HepG2 (cell line): ENCODE data around the gene EEF1AKMT4. TPM values are rescaled to one million over a fixed set of nuclear protein-coding genes. Genes with fewer than 3 reads are reported as not detected.

Source experiments
- DMAP1 ChIP-seq: IDR thresholded peaks from 2 replicates; pipeline ENCODE4 v1.6.1; 2016
- ETV6 ChIP-seq: sonication (generic); formaldehyde crosslinking; conservative IDR thresholded peaks from 2 replicates; pipeline ENCODE4 v1.4.0; 2020; ENCODE audit warnings: missing genetic modification reagents
- FOXA3 ChIP-seq: IDR thresholded peaks from 2 replicates; pipeline ENCODE4 v1.6.1; 2016; ENCODE audit warnings: missing genetic modification reagents, missing compliant biosample characterization
- IRF9 ChIP-seq: sonication (generic); formaldehyde crosslinking; IDR thresholded peaks from 2 replicates; pipeline ENCODE4 v1.8.0; 2022; ENCODE audit warnings: missing genetic modification reagents, mild to moderate bottlenecking, borderline replicate concordance
- MED8 ChIP-seq: sonication (generic); formaldehyde crosslinking; IDR thresholded peaks from 2 replicates; pipeline ENCODE4 v1.8.1; 2023; ENCODE audit warnings: mild to moderate bottlenecking, missing genetic modification reagents; ENCODE audit not compliant: insufficient replicate concordance
- PAF1 ChIP-seq: IDR thresholded peaks from 2 replicates; pipeline ENCODE4 v1.6.1; 2016; ENCODE audit warnings: missing genetic modification reagents, missing compliant biosample characterization
- PHF21A ChIP-seq: sonication (generic); formaldehyde crosslinking; IDR thresholded peaks from 2 replicates; pipeline ENCODE4 v1.5.0; 2020; ENCODE audit warnings: mild to moderate bottlenecking, missing genetic modification reagents
- PHF5A ChIP-seq: IDR thresholded peaks from one replicate; pipeline ENCODE4 v1.6.1; 2018; ENCODE audit warnings: low read depth, missing genetic modification reagents; ENCODE audit not compliant: unreplicated experiment
- RFX5 ChIP-seq: IDR thresholded peaks from 2 replicates; pipeline ENCODE4 v1.6.1; 2011; ENCODE audit warnings: low read depth, low read length, improper control_type of control experiment
- SMARCE1 ChIP-seq: fragments of 450-650 bp; IDR thresholded peaks from 2 replicates; pipeline ENCODE4 v1.6.1; 2017; ENCODE audit warnings: borderline replicate concordance
- SP2 ChIP-seq: sonication (generic); formaldehyde crosslinking; IDR thresholded peaks from 2 replicates; pipeline ENCODE4 v1.5.1; 2020; ENCODE audit warnings: mild to moderate bottlenecking, missing genetic modification reagents
- TEF ChIP-seq: sonication (generic); formaldehyde crosslinking; IDR thresholded peaks from 2 replicates; pipeline ENCODE4 v1.5.0; 2020; ENCODE audit warnings: missing genetic modification reagents
- XRCC5 ChIP-seq: fragments of 200-400 bp; formaldehyde crosslinking; optimal IDR thresholded peaks from 2 replicates; pipeline ENCODE3; 2017; ENCODE audit warnings: mild to moderate bottlenecking, low read length
- ZC3H13 ChIP-seq: sonication (generic); formaldehyde crosslinking; IDR thresholded peaks from 2 replicates; pipeline ENCODE4 v1.8.1; 2023; ENCODE audit warnings: mild to moderate bottlenecking, missing genetic modification reagents, moderate library complexity
- ZNF205 ChIP-seq: IDR thresholded peaks from 2 replicates; pipeline ENCODE4 v1.6.1; 2018; ENCODE audit warnings: missing biosample characterization, missing genetic modification reagents
- ZNF207 ChIP-seq: fragments of 450-650 bp; IDR thresholded peaks from 2 replicates; pipeline ENCODE4 v1.6.1; 2016; ENCODE audit warnings: antibody characterized with exemption, borderline replicate concordance
- ZNF235 ChIP-seq: sonication (generic); formaldehyde crosslinking; IDR thresholded peaks from 2 replicates; pipeline ENCODE4 v1.8.1; 2023; ENCODE audit warnings: mild to moderate bottlenecking, missing genetic modification reagents, borderline replicate concordance
- ZNF292 ChIP-seq: sonication (generic); formaldehyde crosslinking; IDR thresholded peaks from 2 replicates; pipeline ENCODE4 v1.8.1; 2022; ENCODE audit warnings: mild to moderate bottlenecking, low read depth, missing genetic modification reagents, borderline replicate concordance
- ZNF549 ChIP-seq: sonication (generic); formaldehyde crosslinking; IDR thresholded peaks from 2 replicates; pipeline ENCODE4 v1.5.0; 2020; ENCODE audit warnings: missing genetic modification reagents
- ZNF607 ChIP-seq: sonication (generic); formaldehyde crosslinking; IDR thresholded peaks from 2 replicates; pipeline ENCODE4 v1.5.1; 2020; ENCODE audit warnings: missing genetic modification reagents, mild to moderate bottlenecking, borderline replicate concordance
- ZNF713 ChIP-seq: sonication (generic); formaldehyde crosslinking; IDR thresholded peaks from 2 replicates; pipeline ENCODE4 v1.4.0; 2020; ENCODE audit warnings: mild to moderate bottlenecking, missing genetic modification reagents
- ZNF724P ChIP-seq: sonication (generic); formaldehyde crosslinking; IDR thresholded peaks from 2 replicates; pipeline ENCODE4 v1.8.0; 2022; ENCODE audit warnings: missing genetic modification reagents, borderline replicate concordance
- polyA plus RNA-seq, 8 experiments: library from polyadenylated mRNA; depleted of rRNA in 3 of 8; stranded (reverse) in 7 of 8; unstranded in 1 of 8; fragments of >200 nt; fragmentation: Illumina TruSeq in 4 of 8; extraction: Trizol in 4 of 8; gene quantifications; 2 replicates each; pipeline versions ENCODE4 v1.2.1 to v1.2.3, GENCODE V29; 2011 to 2016; ENCODE audit warnings: low read depth in 4 of 8, missing spikeins in 1 of 8, mixed read lengths in 1 of 8; ENCODE audit not compliant: insufficient read depth in 1 of 8
- total RNA-seq, 5 experiments: library from RNA; depleted of rRNA; stranded (reverse); fragments of >200 nt; fragmentation: Illumina TruSeq; extraction: Trizol; gene quantifications; 2 replicates each; pipeline ENCODE4 v1.2.3, GENCODE V29; 2016; ENCODE audit warnings: low read depth in 1 of 5
- TF ChIP-seq, protein P1 (sequence below): IDR thresholded peaks from 2 replicates; pipeline ENCODE4 v1.4.0; 2020; ENCODE audit warnings: mild to moderate bottlenecking, missing genetic modification reagents

EEF1AKMT4 gene
- total and polyA plus RNA-seq, 2 of the 13 experiments (the other 11 are each of a cell fraction or from before 2014, with no cell fraction given), result 13.1 to 15.8 TPM

DNA sequence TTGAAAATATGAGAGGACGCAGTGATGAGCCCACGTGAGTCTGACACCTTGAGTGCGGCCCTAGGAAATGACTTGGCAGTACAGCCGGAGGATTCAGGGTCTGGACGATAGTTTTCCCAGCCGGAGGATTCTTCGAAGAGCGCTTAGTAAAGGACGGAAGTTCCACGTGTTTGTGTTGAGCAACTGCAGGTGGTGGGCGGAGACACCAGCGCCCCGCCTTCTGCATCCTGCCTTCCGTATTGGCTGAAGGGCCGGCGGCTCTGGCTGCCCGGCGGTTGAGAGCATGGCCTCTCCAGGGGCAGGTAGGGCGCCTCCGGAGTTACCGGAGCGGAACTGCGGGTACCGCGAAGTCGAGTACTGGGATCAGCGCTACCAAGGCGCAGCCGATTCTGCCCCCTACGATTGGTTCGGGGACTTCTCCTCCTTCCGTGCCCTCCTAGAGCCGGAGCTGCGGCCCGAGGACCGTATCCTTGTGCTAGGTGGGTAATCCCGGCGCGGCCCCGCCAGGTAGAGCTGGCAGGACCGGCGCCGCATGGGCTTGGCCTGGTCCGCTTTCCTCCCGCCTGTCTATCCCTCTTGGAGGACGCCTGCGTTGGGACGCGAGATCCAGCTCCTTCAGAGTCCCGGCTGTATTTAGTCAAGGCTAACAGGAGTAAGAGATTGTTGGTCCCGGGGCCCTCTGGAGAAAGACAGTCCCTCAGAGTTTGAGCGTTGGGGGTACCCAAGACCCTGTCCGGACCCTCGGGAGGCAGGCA, at the start of gene EEF1AKMT4 (continued):
- peak; percentile 30; the same call in 1 of the 2 replicates for TF ChIP-seq FOXA3
- TF ChIP-seq RFX5, result peak; percentile 34; the same call in 1 of the 2 replicates
- no peak for TF ChIP-seq ZNF724P (CRISPR knock-in tag)
- peak; percentile 67; the same call in 1 of the 2 replicates for TF ChIP-seq PHF21A
- peak; percentile 30; the same call in 1 of the 2 replicates for TF ChIP-seq ZNF235 (CRISPR knock-in tag)
- no peak for TF ChIP-seq ZC3H13
- no peak for TF ChIP-seq ZNF292
- TF ChIP-seq ZNF207, result no peak
- TF ChIP-seq ZNF549 (CRISPR knock-in tag), result no peak
- TF ChIP-seq MED8 (CRISPR knock-in tag), result no peak
- TF ChIP-seq DMAP1 (CRISPR knock-in tag), result peak; percentile 75
- TF ChIP-seq, protein P1, sequence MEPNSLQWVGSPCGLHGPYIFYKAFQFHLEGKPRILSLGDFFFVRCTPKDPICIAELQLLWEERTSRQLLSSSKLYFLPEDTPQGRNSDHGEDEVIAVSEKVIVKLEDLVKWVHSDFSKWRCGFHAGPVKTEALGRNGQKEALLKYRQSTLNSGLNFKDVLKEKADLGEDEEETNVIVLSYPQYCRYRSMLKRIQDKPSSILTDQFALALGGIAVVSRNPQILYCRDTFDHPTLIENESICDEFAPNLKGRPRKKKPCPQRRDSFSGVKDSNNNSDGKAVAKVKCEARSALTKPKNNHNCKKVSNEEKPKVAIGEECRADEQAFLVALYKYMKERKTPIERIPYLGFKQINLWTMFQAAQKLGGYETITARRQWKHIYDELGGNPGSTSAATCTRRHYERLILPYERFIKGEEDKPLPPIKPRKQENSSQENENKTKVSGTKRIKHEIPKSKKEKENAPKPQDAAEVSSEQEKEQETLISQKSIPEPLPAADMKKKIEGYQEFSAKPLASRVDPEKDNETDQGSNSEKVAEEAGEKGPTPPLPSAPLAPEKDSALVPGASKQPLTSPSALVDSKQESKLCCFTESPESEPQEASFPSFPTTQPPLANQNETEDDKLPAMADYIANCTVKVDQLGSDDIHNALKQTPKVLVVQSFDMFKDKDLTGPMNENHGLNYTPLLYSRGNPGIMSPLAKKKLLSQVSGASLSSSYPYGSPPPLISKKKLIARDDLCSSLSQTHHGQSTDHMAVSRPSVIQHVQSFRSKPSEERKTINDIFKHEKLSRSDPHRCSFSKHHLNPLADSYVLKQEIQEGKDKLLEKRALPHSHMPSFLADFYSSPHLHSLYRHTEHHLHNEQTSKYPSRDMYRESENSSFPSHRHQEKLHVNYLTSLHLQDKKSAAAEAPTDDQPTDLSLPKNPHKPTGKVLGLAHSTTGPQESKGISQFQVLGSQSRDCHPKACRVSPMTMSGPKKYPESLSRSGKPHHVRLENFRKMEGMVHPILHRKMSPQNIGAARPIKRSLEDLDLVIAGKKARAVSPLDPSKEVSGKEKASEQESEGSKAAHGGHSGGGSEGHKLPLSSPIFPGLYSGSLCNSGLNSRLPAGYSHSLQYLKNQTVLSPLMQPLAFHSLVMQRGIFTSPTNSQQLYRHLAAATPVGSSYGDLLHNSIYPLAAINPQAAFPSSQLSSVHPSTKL (CRISPR knock-in tag), result peak; percentile 28
- no peak for TF ChIP-seq PHF5A (CRISPR knock-in tag)
- TF ChIP-seq PAF1 (CRISPR knock-in tag), result no peak
- no peak for TF ChIP-seq ETV6 (CRISPR knock-in tag)
- no peak for TF ChIP-seq SMARCE1
- TF ChIP-seq ZNF205 (CRISPR knock-in tag), result no peak
- no peak for TF ChIP-seq ZNF713
- no peak for TF ChIP-seq TEF
- peak; percentile 84 for TF ChIP-seq XRCC5
- no peak; the same call in 1 of the 2 replicates for TF ChIP-seq ZNF607 (CRISPR knock-in tag)
- TF ChIP-seq SP2, result no peak
- TF ChIP-seq IRF9, result peak; percentile 76; the same call in 1 of the 2 replicates
